ENCODE results near the gene KAT6B.

The KAT6B gene

DNA sequence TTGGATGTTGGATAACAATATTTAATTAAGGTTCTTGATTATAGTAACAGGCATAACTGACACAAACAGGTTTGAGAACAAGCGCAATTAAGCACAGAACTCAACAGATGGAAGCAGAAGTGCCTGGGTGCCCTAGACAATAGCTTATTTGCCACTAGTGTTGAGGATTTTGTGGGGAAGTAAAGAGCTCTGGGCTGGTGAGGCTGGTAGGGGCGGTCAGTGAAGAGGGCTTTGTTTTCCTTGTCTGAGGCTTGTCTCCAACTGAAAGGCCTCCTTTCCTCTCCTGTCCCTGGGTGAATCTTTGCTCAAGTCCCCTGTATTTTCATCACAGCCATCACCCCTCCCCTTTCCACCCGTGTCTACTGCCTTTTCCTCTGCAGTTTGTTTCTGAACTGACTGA, 104.6 kb downstream of the KAT6B start:
- TF ChIP-seq, protein P1, sequence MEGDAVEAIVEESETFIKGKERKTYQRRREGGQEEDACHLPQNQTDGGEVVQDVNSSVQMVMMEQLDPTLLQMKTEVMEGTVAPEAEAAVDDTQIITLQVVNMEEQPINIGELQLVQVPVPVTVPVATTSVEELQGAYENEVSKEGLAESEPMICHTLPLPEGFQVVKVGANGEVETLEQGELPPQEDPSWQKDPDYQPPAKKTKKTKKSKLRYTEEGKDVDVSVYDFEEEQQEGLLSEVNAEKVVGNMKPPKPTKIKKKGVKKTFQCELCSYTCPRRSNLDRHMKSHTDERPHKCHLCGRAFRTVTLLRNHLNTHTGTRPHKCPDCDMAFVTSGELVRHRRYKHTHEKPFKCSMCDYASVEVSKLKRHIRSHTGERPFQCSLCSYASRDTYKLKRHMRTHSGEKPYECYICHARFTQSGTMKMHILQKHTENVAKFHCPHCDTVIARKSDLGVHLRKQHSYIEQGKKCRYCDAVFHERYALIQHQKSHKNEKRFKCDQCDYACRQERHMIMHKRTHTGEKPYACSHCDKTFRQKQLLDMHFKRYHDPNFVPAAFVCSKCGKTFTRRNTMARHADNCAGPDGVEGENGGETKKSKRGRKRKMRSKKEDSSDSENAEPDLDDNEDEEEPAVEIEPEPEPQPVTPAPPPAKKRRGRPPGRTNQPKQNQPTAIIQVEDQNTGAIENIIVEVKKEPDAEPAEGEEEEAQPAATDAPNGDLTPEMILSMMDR (IDR thresholded peaks at IDR 0.05; ENCODE audit: control insufficient read depth, insufficient read depth, low read depth, low read length, missing control alignments), result no peak
- no peak overlapping the region for H3K4me3 ChIP-seq (ENCODE audit: control insufficient read depth, low read depth, low read length)
- no peak for DNase-seq (ENCODE audit: low read depth)

DNA sequence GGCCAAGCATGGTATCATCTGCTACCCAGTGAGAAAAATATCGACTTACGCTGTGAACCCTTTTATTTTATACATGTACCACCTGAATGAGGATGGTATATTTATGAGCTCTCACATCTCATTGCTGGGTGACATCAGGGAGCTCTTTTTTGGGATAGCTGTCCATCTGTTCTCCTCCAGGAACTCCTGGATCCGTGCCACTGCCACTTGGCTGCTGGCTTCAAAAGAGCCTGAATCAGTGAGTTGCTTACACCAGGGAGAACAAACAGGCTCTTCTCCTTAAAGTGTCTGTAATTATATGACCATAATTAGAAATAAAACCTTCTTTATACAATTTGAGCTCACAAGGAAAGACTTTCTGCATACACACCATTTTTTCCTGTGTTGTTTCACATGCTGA, 106.2 kb downstream of the KAT6B start:
- H3K4me3 ChIP-seq (ENCODE audit: control insufficient read depth, low read depth, low read length), result no peak overlapping the region
- TF ChIP-seq, protein P1 (IDR thresholded peaks at IDR 0.05; ENCODE audit: control insufficient read depth, insufficient read depth, low read depth, low read length, missing control alignments), result no peak
- no peak for DNase-seq (ENCODE audit: low read depth)

DNA sequence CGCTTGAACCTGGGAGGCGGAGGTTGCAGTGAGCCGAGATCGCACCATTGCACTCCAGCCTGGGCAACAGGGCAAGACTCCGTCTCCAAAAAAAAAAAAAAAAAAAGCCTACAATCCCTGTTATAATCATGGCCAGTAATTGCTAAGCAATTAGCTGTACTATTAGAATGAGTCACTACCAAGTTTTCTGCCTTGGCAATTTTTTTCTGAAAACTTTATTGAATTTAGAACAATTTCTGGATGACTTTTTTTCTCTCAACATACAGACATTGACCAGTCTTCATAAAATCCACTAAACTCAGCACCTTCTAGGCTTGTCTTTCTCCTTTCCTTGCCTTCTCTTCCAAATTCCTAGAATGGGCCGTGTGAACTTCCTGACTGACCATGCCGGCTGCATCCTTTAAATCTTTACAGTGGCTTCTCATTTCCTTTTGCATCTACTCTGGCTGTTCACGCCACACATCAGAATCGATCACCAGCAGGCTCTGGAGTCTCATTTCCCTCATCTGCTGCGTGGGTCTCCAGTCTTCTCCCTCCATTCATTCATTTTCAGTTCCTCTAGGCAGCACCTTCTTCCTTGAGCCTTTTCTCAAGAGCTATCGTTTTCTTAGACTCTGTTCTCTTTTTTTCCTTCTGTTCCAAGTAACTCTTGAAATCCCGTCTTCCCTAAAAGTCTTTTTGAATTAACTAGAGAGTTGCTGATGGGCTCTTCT, 107.9 kb downstream of the KAT6B start:
- TF ChIP-seq, protein P1 (IDR thresholded peaks at IDR 0.05; ENCODE audit: control insufficient read depth, insufficient read depth, low read depth, low read length, missing control alignments), result no peak
- no peak overlapping the region for H3K4me3 ChIP-seq (ENCODE audit: control insufficient read depth, low read depth, low read length)
- DNase-seq (ENCODE audit: low read depth), result no peak

DNA sequence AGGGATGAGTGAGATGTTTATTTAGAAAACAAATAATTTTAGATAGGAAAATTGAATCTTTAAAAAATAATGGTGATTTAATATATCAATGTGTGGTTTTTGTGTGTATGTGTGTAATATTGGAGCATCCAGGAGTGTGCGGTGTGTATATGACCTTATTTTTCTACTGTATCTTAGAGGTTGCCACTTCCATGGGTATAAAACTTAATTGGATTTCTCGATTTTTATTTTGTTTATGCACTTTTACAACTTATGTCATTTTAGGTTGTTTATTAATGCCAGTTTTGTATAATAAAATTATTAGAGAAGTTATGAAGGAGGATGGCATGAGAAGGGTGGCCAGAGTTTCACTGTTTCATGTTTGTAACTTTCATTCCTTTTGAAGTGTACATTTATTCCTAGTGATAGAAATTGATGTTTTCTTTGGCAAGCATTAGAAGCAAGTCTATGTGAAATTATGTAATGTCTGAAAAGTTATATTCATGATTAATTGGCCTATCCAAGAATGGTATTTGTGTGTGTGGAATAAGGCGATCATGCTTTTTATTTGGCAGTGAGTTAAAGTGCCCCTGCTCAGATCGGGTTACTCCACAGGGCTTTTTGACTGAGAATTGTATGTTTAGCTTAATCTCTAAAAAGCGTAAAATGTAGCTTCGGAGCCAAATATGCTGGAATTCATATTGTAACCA, 110.3 kb downstream of the KAT6B start:
- TF ChIP-seq, protein P1 (IDR thresholded peaks at IDR 0.05; ENCODE audit: control insufficient read depth, insufficient read depth, low read depth, low read length, missing control alignments), result no peak
- H3K4me3 ChIP-seq (ENCODE audit: control insufficient read depth, low read depth, low read length), result no peak overlapping the region
- no peak for DNase-seq (ENCODE audit: low read depth)

DNA sequence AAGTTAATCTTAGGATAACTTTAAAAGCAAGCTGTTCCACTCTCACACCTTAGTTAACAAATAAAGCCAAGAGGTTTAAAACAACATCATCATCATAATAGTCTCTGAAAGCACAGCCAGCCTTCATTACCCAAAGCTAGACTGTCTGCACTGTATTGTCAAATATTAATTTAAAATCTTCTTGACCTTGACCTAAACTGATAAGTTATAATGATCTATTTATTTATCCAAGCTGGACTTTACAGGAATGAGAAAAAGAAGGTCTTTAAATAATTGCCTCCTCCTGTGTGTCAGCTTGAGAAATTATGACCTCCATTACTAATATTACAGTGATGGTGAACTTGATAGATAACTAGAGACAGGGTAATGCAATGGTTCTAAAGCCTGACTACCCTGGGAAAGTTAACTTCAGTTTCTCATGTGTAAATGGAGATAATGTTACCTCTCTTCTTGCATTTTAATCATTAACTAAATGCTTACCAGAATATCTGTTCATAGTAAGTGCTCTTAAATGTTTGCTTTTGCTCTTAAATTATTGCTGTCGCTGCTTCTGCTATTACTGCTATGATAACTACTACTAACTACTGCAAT, 111.0 kb downstream of the KAT6B start:
- TF ChIP-seq, protein P1 (IDR thresholded peaks at IDR 0.05; ENCODE audit: control insufficient read depth, insufficient read depth, low read depth, low read length, missing control alignments), result no peak
- no peak overlapping the region for H3K4me3 ChIP-seq (ENCODE audit: control insufficient read depth, low read depth, low read length)
- DNase-seq (ENCODE audit: low read depth), result no peak

DNA sequence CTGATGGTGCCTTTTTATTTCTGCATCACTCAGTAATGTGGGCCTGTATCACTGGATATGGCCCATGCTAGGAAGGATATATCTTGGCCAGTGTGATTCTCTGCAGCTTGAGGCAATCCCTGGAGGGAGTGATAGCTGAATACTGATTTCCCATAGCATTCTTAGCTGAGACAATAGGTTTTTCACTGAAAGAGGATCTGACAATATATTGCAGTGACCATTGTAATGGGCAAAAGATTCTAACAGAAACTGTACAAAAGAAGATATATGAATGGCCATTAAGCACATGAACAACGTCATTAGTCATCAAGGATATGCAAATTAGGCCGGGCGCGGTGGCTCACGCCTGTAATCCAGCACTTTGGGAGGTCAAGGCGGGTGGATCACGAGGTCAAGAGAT, 117.8 kb downstream of the KAT6B start:
- no peak for DNase-seq (ENCODE audit: low read depth)

More for the DNA sequence above, 117.8 kb downstream of the KAT6B start:
- H3K4me3 ChIP-seq (ENCODE audit: control insufficient read depth, low read depth, low read length), result no peak overlapping the region
- TF ChIP-seq, protein P1 (IDR thresholded peaks at IDR 0.05; ENCODE audit: control insufficient read depth, insufficient read depth, low read depth, low read length, missing control alignments), result no peak
